NCI-H2029 (cell line): Measurements from ENCODE around the gene JAG1.

Experiments
- DNase-seq: peaks from one replicate; lab custom pipeline; 2025; lab: John Stamatoyannopoulos, UW

The JAG1 gene

GRCh38 chr20:10652660-10653261 is 21.0 kb downstream of the JAG1 start:
- no peak for DNase-seq

GRCh38 chr20:10652185-10652584 is 21.6 kb downstream of the JAG1 start:
- no peak for DNase-seq

- no peak for DNase-seq
These were observed 22.4 kb downstream of the JAG1 start for GRCh38 chr20:10651227-10651990.

GRCh38 chr20:10649797-10650160 is 24.0 kb downstream of the JAG1 start:
- no peak for DNase-seq

GRCh38 chr20:10649080-10649796 is 24.6 kb downstream of the JAG1 start:
- DNase-seq = no peak

GRCh38 chr20:10648651-10649050 is 25.1 kb downstream of the JAG1 start:
- DNase-seq = no peak

GRCh38 chr20:10647909-10648308 is 25.9 kb downstream of the JAG1 start:
- no peak for DNase-seq

GRCh38 chr20:10647471-10647870 is 26.3 kb downstream of the JAG1 start:
- DNase-seq = no peak

- no peak for DNase-seq
These were observed 26.8 kb downstream of the JAG1 start for GRCh38 chr20:10646886-10647420.

GRCh38 chr20:10646006-10646405 is 27.8 kb downstream of the JAG1 start:
- DNase-seq = no peak

GRCh38 chr20:10645205-10645570 is 28.6 kb downstream of the JAG1 start:
- no peak for DNase-seq

- DNase-seq = no peak
These were observed 29.2 kb downstream of the JAG1 start for GRCh38 chr20:10644458-10645204.

- DNase-seq = no peak
These were observed 30.3 kb downstream of the JAG1 start for GRCh38 chr20:10643560-10643873.

GRCh38 chr20:10642856-10643559 is 30.8 kb downstream of the JAG1 start:
- no peak for DNase-seq

- no peak for DNase-seq
These were observed 31.9 kb downstream of the JAG1 start for GRCh38 chr20:10641893-10642292.

- DNase-seq = no peak
These were observed 32.3 kb downstream of the JAG1 start for GRCh38 chr20:10641467-10641866.

- no peak for DNase-seq
These were observed 32.9 kb downstream of the JAG1 start for GRCh38 chr20:10640897-10641296.

GRCh38 chr20:10639737-10640556 is 33.9 kb downstream of the JAG1 start:
- DNase-seq = no peak

- no peak for DNase-seq
These were observed 34.6 kb downstream of the JAG1 start for GRCh38 chr20:10639077-10639736.

GRCh38 chr20:10637563-10637962 is 36.2 kb downstream of the JAG1 start:
- no peak for DNase-seq
